CD14-positive monocyte (primary cell): ENCODE data around the gene PAX7. TPM values are rescaled to one million over a fixed set of nuclear protein-coding genes. Genes with fewer than 3 reads are reported as not detected.
A peak's percentile ranks its signal among the peaks of the same experiment; 100 is the strongest.

ENCODE experiments used
- DNase-seq, 3 donors: peaks; one replicate each; pipeline ENCODE4 v3.0.0-alpha.2; 2011 to 2022
- H2AFZ ChIP-seq: 2 replicates; pipeline ENCODE4 v1.6.0; 2012; ENCODE audit warnings: mild to moderate bottlenecking, low read depth, low read length, inconsistent platforms; ENCODE audit not compliant: insufficient read depth, poor library complexity, severe bottlenecking
- H3K27ac ChIP-seq, 2 donors: 1 replicate in 1 of 2; 2 replicates in 1 of 2; pipeline ENCODE4 v1.5.1; 2012 to 2013; ENCODE audit warnings: low read length in 2 of 2, control low read depth in 1 of 2, inconsistent platforms in 1 of 2, low read depth in 1 of 2, mild to moderate bottlenecking in 1 of 2
- H3K27me3 ChIP-seq, 2 donors: one replicate each; pipeline versions ENCODE4 v1.6.0 to v1.6.1; 2011 to 2013; ENCODE audit warnings: low read length in 2 of 2; ENCODE audit not compliant: control insufficient read depth in 2 of 2, insufficient read depth in 2 of 2
- H3K36me3 ChIP-seq, 2 donors: replicated peaks in 1 of 2; 1 replicate in 1 of 2; 2 replicates in 1 of 2; pipeline versions ENCODE4 v1.5.1 to v1.6.1; 2012 to 2013; ENCODE audit warnings: low read length in 2 of 2, control low read depth in 1 of 2, inconsistent platforms in 1 of 2, mild to moderate bottlenecking in 1 of 2; ENCODE audit not compliant: insufficient read depth in 2 of 2, control insufficient read depth in 1 of 2
- H3K4me1 ChIP-seq, 2 donors: 1 replicate in 1 of 2; 2 replicates in 1 of 2; pipeline versions ENCODE4 v1.5.1 to v1.6.1; 2012 to 2013; ENCODE audit warnings: low read length in 2 of 2, control low read depth in 1 of 2, inconsistent platforms in 1 of 2, mild to moderate bottlenecking in 1 of 2, moderate library complexity in 1 of 2; ENCODE audit not compliant: insufficient read depth in 2 of 2, control insufficient read depth in 1 of 2
- H3K4me2 ChIP-seq: replicated peaks from 2 replicates; pipeline ENCODE3; 2012; ENCODE audit warnings: low read length, moderate library complexity, mild to moderate bottlenecking; ENCODE audit not compliant: poor library complexity, severe bottlenecking; ENCODE audit errors: extremely low read depth
- H3K4me3 ChIP-seq, 3 experiments: fragments of 200-600 bp in 1 of 3; sonication (generic) in 1 of 3; replicated peaks in 1 of 3; 1 replicate in 2 of 3; 2 replicates in 1 of 3; pipeline ENCODE4 v1.5.1; 2011 to 2013; ENCODE audit warnings: low read length in 3 of 3, mild to moderate bottlenecking in 3 of 3, control low read depth in 2 of 3, low read depth in 2 of 3, inconsistent platforms in 1 of 3, moderate library complexity in 1 of 3
- H3K79me2 ChIP-seq: 2 replicates; pipeline ENCODE4 v1.6.0; 2012; ENCODE audit warnings: mild to moderate bottlenecking, control low read depth, inconsistent platforms, low read length, moderate library complexity; ENCODE audit not compliant: insufficient read depth
- H3K9ac ChIP-seq: 2 replicates; pipeline ENCODE4 v1.6.0; 2017; ENCODE audit warnings: low read length, mild to moderate bottlenecking; ENCODE audit not compliant: insufficient read depth, poor library complexity, severe bottlenecking
- H3K9me3 ChIP-seq, 2 donors: replicated peaks in 1 of 2; 1 replicate in 1 of 2; 2 replicates in 1 of 2; pipeline versions ENCODE4 v1.5.1 to v1.6.1; 2012 to 2013; ENCODE audit warnings: low read length in 2 of 2, control low read depth in 1 of 2; ENCODE audit not compliant: control insufficient read depth in 1 of 2, insufficient read depth in 1 of 2
- H4K20me1 ChIP-seq: 2 replicates; pipeline ENCODE4 v1.6.0; 2012; ENCODE audit warnings: mild to moderate bottlenecking, low read length, control low read depth, moderate library complexity; ENCODE audit not compliant: insufficient read depth
- H3K27ac Mint-ChIP-seq, 7 donors: one replicate each; pipeline ENCODE4 v1.8.0; 2020; ENCODE audit warnings: mild to moderate bottlenecking in 7 of 7, mixed read lengths in 7 of 7, moderate library complexity in 6 of 7, inconsistent platforms in 2 of 7
- H3K27me3 Mint-ChIP-seq, 3 donors: one replicate each; pipeline ENCODE4 v1.8.0; 2021 to 2022; ENCODE audit warnings: low read depth in 3 of 3, mild to moderate bottlenecking in 3 of 3, mixed read lengths in 3 of 3, moderate library complexity in 3 of 3, inconsistent platforms in 1 of 3
- H3K36me3 Mint-ChIP-seq, 2 donors: one replicate each; pipeline ENCODE4 v1.8.0; 2020; ENCODE audit warnings: mixed read lengths in 2 of 2, inconsistent platforms in 1 of 2, mild to moderate bottlenecking in 1 of 2
- H3K4me1 Mint-ChIP-seq: one replicate; pipeline ENCODE4 v1.8.0; 2020; ENCODE audit warnings: mild to moderate bottlenecking, mixed read lengths
- H3K4me3 Mint-ChIP-seq, 2 donors: one replicate each; pipeline ENCODE4 v1.8.0; 2020; ENCODE audit warnings: mild to moderate bottlenecking in 2 of 2, mixed read lengths in 2 of 2, moderate library complexity in 1 of 2
- H3K9me3 Mint-ChIP-seq, 7 donors: one replicate each; pipeline ENCODE4 v1.8.0; 2020 to 2022; ENCODE audit warnings: mixed read lengths in 7 of 7, mild to moderate bottlenecking in 6 of 7, moderate library complexity in 6 of 7, inconsistent platforms in 2 of 7
- WGBS: methylation state at CpG from one replicate; pipeline ENCODE4 v1.1.5; 2013; ENCODE audit warnings: missing lambda C conversion rate; ENCODE audit not compliant: insufficient coverage; 5-methylcytosine and 5-hydroxymethylcytosine counted together
- intact Hi-C, 2 donors: fragments of 100-400 bp; cut with micrococcal nuclease; formaldehyde crosslinking; loops; one replicate each; pipeline versions ENCODE4 v1.15.0 to v1.15.1; 2023
- polyA plus RNA-seq, 3 donors: library from polyadenylated mRNA; depleted of rRNA in 1 of 3; unstranded in 2 of 3; stranded (reverse) in 1 of 3; fragments of 300-500 nt in 2 of 3; fragments of >200 nt in 1 of 3; fragmentation: Illumina TruSeq in 2 of 3; gene quantifications; 1 replicate in 2 of 3; 2 replicates in 1 of 3; pipeline ENCODE4 v1.2.3, GENCODE V29; 2012 to 2021
- TF ChIP-seq, protein P1 (sequence below): fragments of 200-600 bp; IDR thresholded peaks from one replicate; pipeline ENCODE4 v1.8.0; 2022; ENCODE audit warnings: antibody characterized with exemption, mild to moderate bottlenecking

The PAX7 gene
- polyA plus RNA-seq, 3 donors, result not detected

DNA sequence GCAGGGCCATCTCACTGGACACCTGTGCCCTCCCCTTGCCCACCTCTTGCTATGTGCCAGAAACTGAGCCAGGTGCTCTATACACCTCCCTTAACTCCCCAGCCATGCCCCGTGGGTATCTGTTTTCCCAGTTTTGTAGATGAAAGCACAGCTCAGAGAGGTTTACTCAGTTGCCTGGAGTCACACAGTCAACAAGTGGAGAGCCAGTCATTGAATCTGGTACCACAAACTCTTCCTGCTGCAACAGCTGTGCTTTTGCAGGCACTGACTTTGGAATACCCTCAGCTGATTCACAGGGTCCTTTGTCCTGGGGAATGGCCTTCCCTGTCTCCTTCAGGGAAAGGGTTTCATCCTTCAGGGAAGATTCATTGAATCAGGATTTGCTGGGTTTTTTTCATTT lies 22.1 kb downstream of the PAX7 start:
- Histone ChIP-seq H3K4me3 (no peak overlapping the region), H3K27me3 (peaks cover 56 to 90% of the 10 kb centered on the region in 2 donors), H3K79me2 (no peaks in the 10 kb centered on the region), H3K4me2 (no peak overlapping the region), H4K20me1 (no peaks in the 10 kb centered on the region), H3K36me3 (no peaks in the 10 kb centered on the region), H3K9ac (no peak overlapping the region), H3K9me3 (peaks cover 0 to 5% of the 10 kb centered on the region in 2 donors), H2AFZ (no peak overlapping the region), H3K4me1 (no peaks in the 10 kb centered on the region), H3K27ac (no peak overlapping the region)
- WGBS, result 0% methylated on average over 1 of the region's 1 CpG
- Mint-ChIP-seq H3K27me3 (peaks cover 84 to 96% (median 96%) of the 10 kb centered on the region in 3 donors), H3K4me3 (peak overlapping the region in 1 of 2 donors; percentile 71), H3K27ac (no peak overlapping the region), H3K4me1 (peaks cover 3% of the 10 kb centered on the region), H3K9me3 (peaks cover 0 to 9% (median 3%) of the 10 kb centered on the region in 7 donors), H3K36me3 (no peaks in the 10 kb centered on the region)
- TF ChIP-seq, protein P1, sequence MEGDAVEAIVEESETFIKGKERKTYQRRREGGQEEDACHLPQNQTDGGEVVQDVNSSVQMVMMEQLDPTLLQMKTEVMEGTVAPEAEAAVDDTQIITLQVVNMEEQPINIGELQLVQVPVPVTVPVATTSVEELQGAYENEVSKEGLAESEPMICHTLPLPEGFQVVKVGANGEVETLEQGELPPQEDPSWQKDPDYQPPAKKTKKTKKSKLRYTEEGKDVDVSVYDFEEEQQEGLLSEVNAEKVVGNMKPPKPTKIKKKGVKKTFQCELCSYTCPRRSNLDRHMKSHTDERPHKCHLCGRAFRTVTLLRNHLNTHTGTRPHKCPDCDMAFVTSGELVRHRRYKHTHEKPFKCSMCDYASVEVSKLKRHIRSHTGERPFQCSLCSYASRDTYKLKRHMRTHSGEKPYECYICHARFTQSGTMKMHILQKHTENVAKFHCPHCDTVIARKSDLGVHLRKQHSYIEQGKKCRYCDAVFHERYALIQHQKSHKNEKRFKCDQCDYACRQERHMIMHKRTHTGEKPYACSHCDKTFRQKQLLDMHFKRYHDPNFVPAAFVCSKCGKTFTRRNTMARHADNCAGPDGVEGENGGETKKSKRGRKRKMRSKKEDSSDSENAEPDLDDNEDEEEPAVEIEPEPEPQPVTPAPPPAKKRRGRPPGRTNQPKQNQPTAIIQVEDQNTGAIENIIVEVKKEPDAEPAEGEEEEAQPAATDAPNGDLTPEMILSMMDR, result no peak
- intact Hi-C loops, result no loop called here
- DNase-seq, result no peak

DNA sequence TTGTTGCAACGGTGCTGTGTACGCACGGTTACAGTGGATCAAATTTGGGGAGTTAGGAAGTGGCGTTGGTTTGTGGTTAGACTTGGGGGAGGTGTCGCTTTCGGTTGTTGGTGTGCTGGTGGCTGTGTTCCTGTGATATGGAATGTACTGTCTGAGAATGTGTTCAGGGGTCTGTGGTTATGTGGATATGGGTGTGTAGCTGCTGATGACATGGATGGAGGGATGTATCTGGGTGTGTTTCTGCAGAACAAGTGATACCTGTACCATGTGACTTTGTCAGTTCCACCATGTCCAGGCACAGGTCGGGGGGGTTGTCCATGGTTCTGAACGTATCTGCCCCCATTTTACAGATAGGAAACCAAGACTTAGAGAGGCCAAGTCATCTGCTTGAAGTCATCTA lies 22.7 kb downstream of the PAX7 start:
- no peaks in the 10 kb centered on the region for H3K79me2 ChIP-seq
- Mint-ChIP-seq H3K4me3 (peak overlapping the region in 1 of 2 donors; percentile 71), H3K4me1 (peaks cover 3% of the 10 kb centered on the region), H3K27ac (no peak overlapping the region), H3K27me3 (peaks cover 80 to 96% (median 93%) of the 10 kb centered on the region in 3 donors), H3K36me3 (no peaks in the 10 kb centered on the region), H3K9me3 (peaks cover 0 to 7% (median 0%) of the 10 kb centered on the region in 7 donors)
- no peaks in the 10 kb centered on the region for H4K20me1 ChIP-seq
- peaks cover 0 to 5% of the 10 kb centered on the region in 2 donors for H3K9me3 ChIP-seq
- no peaks in the 10 kb centered on the region for H3K4me1 ChIP-seq
- DNase-seq, result no peak
- 14% methylated on average over 8 of the region's 8 CpGs for WGBS
- no peak overlapping the region for H3K27ac ChIP-seq
- intact Hi-C loops, result no loop called here
- no peak overlapping the region for H3K9ac ChIP-seq
- TF ChIP-seq, protein P1, result no peak
- no peak overlapping the region for H3K4me3 ChIP-seq
- peaks cover 52 to 87% of the 10 kb centered on the region in 2 donors for H3K27me3 ChIP-seq
- no peak overlapping the region for H3K4me2 ChIP-seq
- H2AFZ ChIP-seq, result no peak overlapping the region
- H3K36me3 ChIP-seq, result no peaks in the 10 kb centered on the region
